IMR-90 (cell line): ENCODE data around the gene MDFIC2. TPM values are rescaled to one million over a fixed set of nuclear protein-coding genes. Genes with fewer than 3 reads are reported as not detected.

Source experiments
- ATAC-seq: fragments of 200-7000 bp; cut with Tn5 transposase; 2 replicates; pipeline ENCODE4 v1.9.1; 2020; ENCODE audit warnings: low read depth, mild to moderate bottlenecking, moderate library complexity
- BruUV-seq: library from RNA; stranded (reverse); fragments of 400-500 nt; replicated peaks from 2 replicates; lab custom pipeline; 2021; lab: Mats Ljungman, UMichigan
- CTCF ChIA-PET: fragments of 300-600 bp; formaldehyde crosslinking; extraction: SDS; loops from one replicate; lab custom pipeline; 2021; ENCODE audit warnings: antibody characterized with exemption; lab: Yijun Ruan, JAX
- POLR2A ChIA-PET: fragments of 300-600 bp; sonication (Branson Sonifier 250); formaldehyde crosslinking; loops from one replicate; lab custom pipeline; 2022; ENCODE audit warnings: antibody characterized with exemption; ENCODE audit not compliant: unreplicated experiment; lab: Charles Lee
- DNase-seq: peaks from one replicate; pipeline ENCODE4 v3.0.0; 2013
- H2AFZ ChIP-seq: replicated peaks from 2 replicates; pipeline ENCODE3; 2013; ENCODE audit warnings: low read length, mild to moderate bottlenecking; ENCODE audit not compliant: poor library complexity
- H2AK5ac ChIP-seq: 2 replicates; pipeline ENCODE4 v1.6.1; 2013; ENCODE audit warnings: low read depth, low read length, inconsistent platforms
- H2AK9ac ChIP-seq: replicated peaks from 2 replicates; pipeline ENCODE3; 2013; ENCODE audit warnings: mild to moderate bottlenecking, low read depth, low read length, moderate library complexity; ENCODE audit not compliant: poor library complexity
- H2BK120ac ChIP-seq: 2 replicates; pipeline ENCODE4 v1.6.1; 2013; ENCODE audit warnings: low read depth, low read length, inconsistent platforms
- H2BK15ac ChIP-seq: 3 replicates; pipeline ENCODE4 v1.6.1; 2013; ENCODE audit warnings: low read depth, low read length, inconsistent platforms
- H2BK20ac ChIP-seq: 2 replicates; pipeline ENCODE4 v1.6.1; 2013; ENCODE audit warnings: low read depth, mild to moderate bottlenecking, inconsistent platforms, low read length, moderate library complexity
- H2BK5ac ChIP-seq: 2 replicates; pipeline ENCODE4 v1.6.1; 2013; ENCODE audit warnings: mild to moderate bottlenecking, low read depth, low read length, inconsistent platforms; ENCODE audit not compliant: poor library complexity, severe bottlenecking
- H3K14ac ChIP-seq: replicated peaks from 2 replicates; pipeline ENCODE4 v1.6.1; 2013; ENCODE audit warnings: low read depth, low read length, inconsistent platforms
- H3K18ac ChIP-seq: 2 replicates; pipeline ENCODE4 v1.6.1; 2013; ENCODE audit warnings: low read depth, low read length, control low read depth
- H3K23ac ChIP-seq: 2 replicates; pipeline ENCODE4 v1.6.1; 2013; ENCODE audit warnings: low read depth, low read length, inconsistent platforms
- H3K27ac ChIP-seq: 2 replicates; pipeline ENCODE4 v1.5.1; 2013; ENCODE audit warnings: mild to moderate bottlenecking, control low read depth, low read length; ENCODE audit not compliant: insufficient read depth
- H3K27me3 ChIP-seq: 2 replicates; pipeline ENCODE4 v1.6.1; 2013; ENCODE audit warnings: low read length; ENCODE audit not compliant: control insufficient read depth, insufficient read depth
- H3K36me3 ChIP-seq: 2 replicates; pipeline ENCODE4 v1.6.1; 2013; ENCODE audit warnings: low read length, mixed read lengths; ENCODE audit not compliant: control insufficient read depth, insufficient read depth
- H3K4ac ChIP-seq: 2 replicates; pipeline ENCODE4 v1.6.1; 2013; ENCODE audit warnings: low read depth, low read length, inconsistent platforms
- H3K4me1 ChIP-seq: 2 replicates; pipeline ENCODE4 v1.6.1; 2013; ENCODE audit warnings: low read length, mixed read lengths; ENCODE audit not compliant: control insufficient read depth, insufficient read depth
- H3K4me2 ChIP-seq: 2 replicates; pipeline ENCODE4 v1.6.1; 2013; ENCODE audit warnings: low read depth, mild to moderate bottlenecking, control low read depth, low read length, moderate library complexity
- H3K4me3 ChIP-seq: 2 replicates; pipeline ENCODE4 v1.5.1; 2013; ENCODE audit warnings: low read depth, mild to moderate bottlenecking, control low read depth, low read length, moderate library complexity; ENCODE audit not compliant: insufficient read depth
- H3K56ac ChIP-seq: 2 replicates; pipeline ENCODE4 v1.6.1; 2013; ENCODE audit warnings: low read length, inconsistent platforms; ENCODE audit not compliant: insufficient read depth; ENCODE audit errors: extremely low read depth
- H3K79me1 ChIP-seq, 2 experiments: 2 replicates each; pipeline ENCODE4 v1.6.1; 2013; ENCODE audit warnings: low read length in 2 of 2, inconsistent platforms in 1 of 2, low read depth in 1 of 2
- H3K9ac ChIP-seq: 2 replicates; pipeline ENCODE4 v1.6.1; 2013; ENCODE audit warnings: low read depth, low read length, control low read depth
- H3K9me1 ChIP-seq: 2 replicates; pipeline ENCODE4 v1.6.1; 2013; ENCODE audit warnings: low read length, inconsistent platforms; ENCODE audit not compliant: insufficient read depth
- H3K9me3 ChIP-seq: 2 replicates; pipeline ENCODE4 v1.6.1; 2013; ENCODE audit warnings: low read length; ENCODE audit not compliant: control insufficient read depth, insufficient read depth
- H4K20me1 ChIP-seq: 2 replicates; pipeline ENCODE4 v1.6.1; 2013; ENCODE audit warnings: low read length, inconsistent platforms; ENCODE audit not compliant: insufficient read depth
- H4K5ac ChIP-seq: 2 replicates; pipeline ENCODE4 v1.6.1; 2013; ENCODE audit warnings: mild to moderate bottlenecking, low read depth, low read length, control low read depth
- H4K8ac ChIP-seq, 2 experiments: 2 replicates each; pipeline ENCODE4 v1.6.1; 2013; ENCODE audit warnings: low read depth in 2 of 2, low read length in 2 of 2, control low read depth in 1 of 2, inconsistent platforms in 1 of 2
- H4K91ac ChIP-seq: 2 replicates; pipeline ENCODE4 v1.6.1; 2013; ENCODE audit warnings: low read depth, low read length, inconsistent platforms; ENCODE audit not compliant: insufficient read depth
- BHLHE40 ChIP-seq: fragments of 150-350 bp; IDR thresholded peaks from 2 replicates; pipeline ENCODE4 v1.6.1; 2016; ENCODE audit warnings: mild to moderate bottlenecking, low read depth, low read length
- CEBPB ChIP-seq: IDR thresholded peaks from 2 replicates; pipeline ENCODE4 v1.6.1; 2012; ENCODE audit warnings: low read depth, low read length, improper control_type of control experiment
- FOS ChIP-seq: fragments of 150-350 bp; IDR thresholded peaks from 2 replicates; pipeline ENCODE4 v1.6.1; 2016; ENCODE audit warnings: low read depth, low read length
- MAFK ChIP-seq: IDR thresholded peaks from 2 replicates; pipeline ENCODE4 v1.6.1; 2012; ENCODE audit warnings: low read depth, low read length, improper control_type of control experiment
- NFE2L2 ChIP-seq: fragments of 150-350 bp; IDR thresholded peaks from 2 replicates; pipeline ENCODE4 v1.6.1; 2016; ENCODE audit warnings: low read depth, mild to moderate bottlenecking, low read length
- POLR2A ChIP-seq: IDR thresholded peaks from 2 replicates; pipeline ENCODE4 v1.6.1; 2012; ENCODE audit warnings: mild to moderate bottlenecking, low read depth, low read length
- RFX5 ChIP-seq: IDR thresholded peaks from 2 replicates; pipeline ENCODE4 v1.8.0; 2012; ENCODE audit warnings: low read depth, mild to moderate bottlenecking, low read length, moderate library complexity
- SMC3 ChIP-seq: fragments of 150-350 bp; IDR thresholded peaks from 2 replicates; pipeline ENCODE4 v1.6.1; 2016; ENCODE audit warnings: low read depth, mild to moderate bottlenecking, antibody characterized with exemption, low read length, moderate library complexity
- WGBS, 2 experiments: methylation state at CpG; one replicate each; pipeline versions ENCODE4 v1.1.5 to v1.1.7; 2013; ENCODE audit warnings: missing lambda C conversion rate in 2 of 2; ENCODE audit not compliant: insufficient read length in 1 of 2; ENCODE audit errors: extremely low coverage in 2 of 2; 5-methylcytosine and 5-hydroxymethylcytosine counted together
- dilution Hi-C: fragments of 300-500 bp; cut with HindIII; formaldehyde crosslinking; loops from one replicate; pipeline ENCODE4 v1.14.3; 2018; ENCODE audit warnings: low sequenced_read_pairs; ENCODE audit not compliant: unreplicated experiment
- in situ Hi-C: fragments of 300-500 bp; cut with MboI; formaldehyde crosslinking; loops from 3 replicates; pipeline ENCODE4 v1.14.3; 2019; ENCODE audit warnings: low sequenced_read_pairs, inconsistent platforms, mixed read lengths
- intact Hi-C: fragments of 100-400 bp; cut with micrococcal nuclease; formaldehyde crosslinking; loops from 2 replicates; pipeline ENCODE4 v1.10.0; 2022
- polyA plus RNA-seq, 3 experiments: library from polyadenylated mRNA; depleted of rRNA; stranded (reverse); fragments of >200 nt; gene quantifications; 2 replicates each; pipeline ENCODE4 v1.2.3, GENCODE V29; 2012; ENCODE audit warnings: low replicate concordance in 1 of 3
- total RNA-seq: library from RNA; depleted of rRNA; stranded (reverse); fragments of >200 nt; gene quantifications from 2 replicates; pipeline ENCODE4 v1.2.3, GENCODE V29; 2012
- TF ChIP-seq, protein P1 (sequence below): fragments of 150-350 bp; IDR thresholded peaks from 2 replicates; pipeline ENCODE4 v1.6.1; 2016; ENCODE audit warnings: low read depth, mild to moderate bottlenecking, low read length, moderate library complexity, borderline replicate concordance
- TF ChIP-seq, protein P2 (sequence below): conservative IDR thresholded peaks from 2 replicates; pipeline ENCODE4 v1.5.1; 2012; ENCODE audit warnings: mild to moderate bottlenecking, low read depth, low read length, improper control_type of control experiment

The MDFIC2 gene
- total and polyA plus RNA-seq, 2 of the 4 experiments (the other 2 are of a cell fraction): not detected

DNA sequence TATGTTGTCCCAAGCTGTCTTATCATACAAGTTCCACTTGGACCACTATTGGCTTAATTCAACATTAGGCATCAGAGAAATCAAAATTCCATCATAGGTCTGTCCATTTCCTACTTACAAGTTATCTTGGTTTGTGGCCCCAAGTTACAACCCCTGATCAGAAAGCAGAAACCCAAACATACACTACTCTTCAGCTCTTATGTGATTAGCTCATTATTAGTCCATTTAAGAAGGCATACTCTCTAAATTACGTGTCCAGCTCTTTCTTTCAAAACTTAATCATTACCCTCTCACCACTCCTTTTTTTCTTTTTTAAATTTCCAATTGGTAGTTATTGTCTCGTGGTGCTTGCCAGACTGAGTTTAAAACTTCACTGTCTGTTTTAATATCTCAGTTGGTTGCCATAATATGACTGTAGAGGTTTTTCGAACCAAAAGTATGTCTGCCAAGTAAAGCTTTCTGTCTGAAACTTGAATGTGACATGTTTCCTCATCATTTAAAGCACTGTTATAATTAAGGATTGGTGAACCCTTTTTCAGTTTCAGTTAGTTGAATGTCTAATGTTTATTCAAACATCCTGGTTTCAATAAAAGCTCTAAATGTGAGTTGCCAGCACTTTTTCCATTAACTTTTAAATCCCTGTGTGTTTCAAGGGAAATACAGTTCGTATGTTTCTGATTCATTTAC is 162.6 kb downstream of the MDFIC2 start:
- H4K20me1 ChIP-seq: no peaks in the 10 kb centered on the region
- TF ChIP-seq SMC3 (no peak), MAFK (no peak), CEBPB (no peak), BHLHE40 (no peak), FOS (no peak), RFX5 (no peak), POLR2A (no peak), NFE2L2 (no peak)
- TF ChIP-seq, protein P1, sequence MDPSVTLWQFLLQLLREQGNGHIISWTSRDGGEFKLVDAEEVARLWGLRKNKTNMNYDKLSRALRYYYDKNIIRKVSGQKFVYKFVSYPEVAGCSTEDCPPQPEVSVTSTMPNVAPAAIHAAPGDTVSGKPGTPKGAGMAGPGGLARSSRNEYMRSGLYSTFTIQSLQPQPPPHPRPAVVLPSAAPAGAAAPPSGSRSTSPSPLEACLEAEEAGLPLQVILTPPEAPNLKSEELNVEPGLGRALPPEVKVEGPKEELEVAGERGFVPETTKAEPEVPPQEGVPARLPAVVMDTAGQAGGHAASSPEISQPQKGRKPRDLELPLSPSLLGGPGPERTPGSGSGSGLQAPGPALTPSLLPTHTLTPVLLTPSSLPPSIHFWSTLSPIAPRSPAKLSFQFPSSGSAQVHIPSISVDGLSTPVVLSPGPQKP: no peak
- TF ChIP-seq, protein P2, sequence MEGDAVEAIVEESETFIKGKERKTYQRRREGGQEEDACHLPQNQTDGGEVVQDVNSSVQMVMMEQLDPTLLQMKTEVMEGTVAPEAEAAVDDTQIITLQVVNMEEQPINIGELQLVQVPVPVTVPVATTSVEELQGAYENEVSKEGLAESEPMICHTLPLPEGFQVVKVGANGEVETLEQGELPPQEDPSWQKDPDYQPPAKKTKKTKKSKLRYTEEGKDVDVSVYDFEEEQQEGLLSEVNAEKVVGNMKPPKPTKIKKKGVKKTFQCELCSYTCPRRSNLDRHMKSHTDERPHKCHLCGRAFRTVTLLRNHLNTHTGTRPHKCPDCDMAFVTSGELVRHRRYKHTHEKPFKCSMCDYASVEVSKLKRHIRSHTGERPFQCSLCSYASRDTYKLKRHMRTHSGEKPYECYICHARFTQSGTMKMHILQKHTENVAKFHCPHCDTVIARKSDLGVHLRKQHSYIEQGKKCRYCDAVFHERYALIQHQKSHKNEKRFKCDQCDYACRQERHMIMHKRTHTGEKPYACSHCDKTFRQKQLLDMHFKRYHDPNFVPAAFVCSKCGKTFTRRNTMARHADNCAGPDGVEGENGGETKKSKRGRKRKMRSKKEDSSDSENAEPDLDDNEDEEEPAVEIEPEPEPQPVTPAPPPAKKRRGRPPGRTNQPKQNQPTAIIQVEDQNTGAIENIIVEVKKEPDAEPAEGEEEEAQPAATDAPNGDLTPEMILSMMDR: no peak
- no peaks in the 10 kb centered on the region for H3K9me1 ChIP-seq
- H3K27ac ChIP-seq: no peak overlapping the region
- no peak for ATAC-seq
- ChIA-PET POLR2A (no interaction called here), CTCF (interaction anchor here (0.6 to 0.9 kb wide), 3 partner anchors 11 to 74 kb away, joined by 3 read pairs; no protein-coding TSS in a partner anchor)
- H3K4me2 ChIP-seq: no peak overlapping the region
- no peak overlapping the region for H3K4me3 ChIP-seq
- BruUV-seq: no TSS peak
- H3K14ac ChIP-seq: no peak overlapping the region
- H3K79me1 ChIP-seq: no peaks in the 10 kb centered on the region
- no peaks in the 10 kb centered on the region for H3K36me3 ChIP-seq
- H2AFZ ChIP-seq: no peak overlapping the region
- H4K5ac ChIP-seq: no peak overlapping the region
- no peaks in the 10 kb centered on the region for H3K4me1 ChIP-seq
- no peak overlapping the region for H3K56ac ChIP-seq
- H4K91ac ChIP-seq: no peak overlapping the region
- in situ Hi-C loops (no loop called here), intact Hi-C loops (no loop called here), dilution Hi-C loops (no loop called here)
- H2BK15ac ChIP-seq: no peak overlapping the region
- no peak overlapping the region for H2BK5ac ChIP-seq
- H3K9me3 ChIP-seq: no peaks in the 10 kb centered on the region
- no peaks in the 10 kb centered on the region for H3K27me3 ChIP-seq
- H3K23ac ChIP-seq: no peak overlapping the region
- H3K4ac ChIP-seq: no peak overlapping the region
- H3K9ac ChIP-seq: no peak overlapping the region
- H2BK20ac ChIP-seq: no peak overlapping the region
- H2BK120ac ChIP-seq: no peak overlapping the region
- DNase-seq: no peak
- WGBS, 2 experiments: 100% methylated on average over 1 of the region's 4 CpGs; no CpG with 5 or more reads in 1 of the 2 experiments
- no peak overlapping the region for H2AK5ac ChIP-seq
- H3K18ac ChIP-seq: no peak overlapping the region
- no peak overlapping the region for H4K8ac ChIP-seq
- no peak overlapping the region for H2AK9ac ChIP-seq
